OCI-LY1 (cell line): ENCODE measurements around the gene NBEA.

Experiments used
- H2AFZ ChIP-seq: fragments of 200-600 bp; sonication (generic), shearing (Covaris generic); 2 replicates; pipeline ENCODE4 v1.6.0; 2014; ENCODE audit warnings: antibody characterized with exemption, mild to moderate bottlenecking, low read length
- H3F3A ChIP-seq: fragments of 200-600 bp; sonication (generic), shearing (Covaris generic); 2 replicates; pipeline ENCODE4 v1.6.0; 2014; ENCODE audit warnings: mild to moderate bottlenecking, antibody characterized with exemption, low read length, moderate library complexity; ENCODE audit not compliant: insufficient read depth
- H3K27ac ChIP-seq: fragments of 200-600 bp; sonication (generic); 2 replicates; pipeline ENCODE4 v1.5.1; 2014; ENCODE audit warnings: low read length, mixed run types, mild to moderate bottlenecking, low read depth; ENCODE audit not compliant: poor library complexity, severe bottlenecking
- H3K27me3 ChIP-seq: fragments of 200-600 bp; sonication (generic); 2 replicates; pipeline ENCODE4 v1.6.0; 2014; ENCODE audit warnings: antibody characterized with exemption, mild to moderate bottlenecking, low read length, moderate library complexity; ENCODE audit not compliant: insufficient read depth
- H3K36me3 ChIP-seq: fragments of 200-600 bp; sonication (generic); 2 replicates; pipeline ENCODE4 v1.6.1; 2014; ENCODE audit warnings: mild to moderate bottlenecking, antibody characterized with exemption, low read length, moderate library complexity, mixed read lengths; ENCODE audit not compliant: insufficient read depth
- H3K4me1 ChIP-seq: fragments of 200-600 bp; sonication (generic); 2 replicates; pipeline ENCODE4 v1.5.1; 2014; ENCODE audit warnings: mild to moderate bottlenecking, low read length, moderate library complexity; ENCODE audit not compliant: insufficient read depth, severe bottlenecking
- H3K4me2 ChIP-seq: fragments of 200-600 bp; sonication (generic), shearing (Covaris generic); 2 replicates; pipeline ENCODE4 v1.6.1; 2014; ENCODE audit warnings: low read length
- H3K4me3 ChIP-seq: fragments of 200-600 bp; sonication (generic); 2 replicates; pipeline ENCODE4 v1.5.1; 2014; ENCODE audit warnings: low read length, low read depth, mild to moderate bottlenecking, mixed read lengths; ENCODE audit not compliant: poor library complexity, severe bottlenecking
- H3K79me2 ChIP-seq: fragments of 200-600 bp; shearing (Covaris generic); 2 replicates; pipeline ENCODE4 v1.6.1; 2016; ENCODE audit warnings: mixed run types, low read length, mixed read lengths; ENCODE audit not compliant: insufficient read depth
- H3K9ac ChIP-seq: fragments of 200-600 bp; sonication (generic), shearing (Covaris generic); 2 replicates; pipeline ENCODE4 v1.6.1; 2014; ENCODE audit warnings: mild to moderate bottlenecking, low read length, mixed read lengths
- H3K9me2 ChIP-seq: fragments of 200-600 bp; sonication (generic), shearing (Covaris generic); 2 replicates; pipeline ENCODE4 v1.6.1; 2014; ENCODE audit warnings: low read depth, mild to moderate bottlenecking, low read length, mixed read lengths
- H3K9me3 ChIP-seq: fragments of 200-600 bp; shearing (Covaris generic); 2 replicates; pipeline ENCODE4 v1.6.1; 2014; ENCODE audit warnings: low read length, mixed read lengths
- H4K20me1 ChIP-seq: fragments of 200-600 bp; sonication (generic), shearing (Covaris generic); 2 replicates; pipeline ENCODE4 v1.6.0; 2016; ENCODE audit warnings: mild to moderate bottlenecking, low read length; ENCODE audit not compliant: insufficient read depth
- CTCF ChIP-seq: fragments of 200-600 bp; sonication (generic), shearing (Covaris generic); IDR thresholded peaks from 2 replicates; pipeline ENCODE4 v1.5.1; 2017; ENCODE audit warnings: mild to moderate bottlenecking, antibody characterized with exemption, low read length, moderate library complexity, mixed read lengths
- EZH2 ChIP-seq: fragments of 200-600 bp; sonication (generic), shearing (Covaris generic); IDR thresholded peaks from 2 replicates; pipeline ENCODE4 v1.8.0; 2017; ENCODE audit warnings: borderline replicate concordance, mixed run types, mild to moderate bottlenecking, antibody characterized with exemption, low read length, moderate library complexity, mixed read lengths

NBEA gene

GRCh38 chr13:35603593-35604285 is 661.7 kb downstream of the NBEA start:
- Histone ChIP-seq H3K9me3 (no peaks in the 10 kb centered on the region), H3K79me2 (no peaks in the 10 kb centered on the region), H3K4me1 (no peaks in the 10 kb centered on the region), H3K9me2 (no peaks in the 10 kb centered on the region), H2AFZ (no peak overlapping the region), H4K20me1 (no peaks in the 10 kb centered on the region), H3F3A (no peaks in the 10 kb centered on the region), H3K4me3 (no peak overlapping the region), H3K9ac (no peak overlapping the region), H3K27ac (no peak overlapping the region), H3K4me2 (no peak overlapping the region), H3K27me3 (no peaks in the 10 kb centered on the region), H3K36me3 (no peaks in the 10 kb centered on the region)
- TF ChIP-seq CTCF (no peak), EZH2 (no peak)

- H3K9me3 ChIP-seq = no peaks in the 10 kb centered on the region
- no peak overlapping the region for H3K4me3 ChIP-seq
- no peaks in the 10 kb centered on the region for H3K79me2 ChIP-seq
Observed at GRCh38 chr13:35614666-35615065, 672.6 kb downstream of the NBEA start.

DNA sequence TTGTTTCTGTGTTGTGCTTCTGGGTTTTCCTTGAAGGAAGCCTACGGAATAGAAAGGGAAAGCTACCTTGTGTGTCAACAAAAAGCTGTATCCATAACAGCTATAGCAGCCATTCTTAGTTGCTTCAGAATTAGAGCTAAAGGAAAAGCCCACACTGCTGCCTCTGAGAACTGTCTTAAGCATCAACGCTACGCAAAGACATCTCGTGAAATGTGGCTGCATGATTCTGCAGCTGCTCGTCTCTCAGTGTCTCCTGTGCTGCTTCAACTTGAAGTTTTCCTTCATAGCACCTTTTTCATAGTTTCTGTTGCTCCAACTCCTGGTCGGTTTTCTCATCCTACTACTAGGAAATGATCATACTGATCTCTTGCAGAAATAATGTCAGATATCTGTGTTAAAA is 675.4 kb downstream of the NBEA start:
- Histone ChIP-seq H3K4me2 (no peak overlapping the region), H3K79me2 (no peaks in the 10 kb centered on the region), H2AFZ (no peak overlapping the region), H3K36me3 (no peaks in the 10 kb centered on the region), H3K27me3 (no peaks in the 10 kb centered on the region), H3K9ac (no peak overlapping the region), H3K27ac (no peak overlapping the region), H3K9me2 (no peaks in the 10 kb centered on the region), H3F3A (no peaks in the 10 kb centered on the region), H3K4me3 (no peak overlapping the region), H3K9me3 (no peaks in the 10 kb centered on the region), H4K20me1 (no peaks in the 10 kb centered on the region), H3K4me1 (no peaks in the 10 kb centered on the region)
- TF ChIP-seq CTCF = no peak

More at GRCh38 chr13:35614666-35615065, 672.6 kb downstream of the NBEA start:
- H3K27ac ChIP-seq = no peak overlapping the region
- TF ChIP-seq CTCF = no peak
- no peak for TF ChIP-seq EZH2
- no peaks in the 10 kb centered on the region for H3K27me3 ChIP-seq
- H3K9me2 ChIP-seq = no peaks in the 10 kb centered on the region
- H2AFZ ChIP-seq = no peak overlapping the region
- no peak overlapping the region for H3K9ac ChIP-seq
- no peaks in the 10 kb centered on the region for H4K20me1 ChIP-seq
- no peaks in the 10 kb centered on the region for H3K4me1 ChIP-seq
- H3K4me2 ChIP-seq = no peak overlapping the region
- H3F3A ChIP-seq = no peaks in the 10 kb centered on the region
- H3K36me3 ChIP-seq = no peaks in the 10 kb centered on the region
